Hepatocyte (in vitro differentiated cells): ENCODE measurements around the gene HHAT. TPM values are rescaled to one million over a fixed set of nuclear protein-coding genes. Genes with fewer than 3 reads are reported as not detected.

Source experiments
- DNase-seq: peaks from one replicate; pipeline ENCODE4 v3.0.0-alpha.2; 2016; ENCODE audit warnings: low spot score
- H2AFZ ChIP-seq: fragments of 200-600 bp; sonication (generic); 2 replicates; pipeline ENCODE4 v1.6.0; 2016; ENCODE audit warnings: antibody characterized with exemption, mild to moderate bottlenecking
- H3K27ac ChIP-seq: fragments of 200-600 bp; sonication (generic); 2 replicates; pipeline ENCODE4 v1.5.1; 2016; ENCODE audit warnings: mild to moderate bottlenecking
- H3K27me3 ChIP-seq: fragments of 200-600 bp; sonication (generic); 2 replicates; pipeline ENCODE4 v1.6.1; 2016
- H3K36me3 ChIP-seq: fragments of 200-600 bp; sonication (generic); replicated peaks from 2 replicates; pipeline ENCODE4 v1.5.1; 2016; ENCODE audit warnings: low read depth; ENCODE audit not compliant: insufficient read depth
- H3K4me1 ChIP-seq: fragments of 200-600 bp; sonication (generic); 2 replicates; pipeline ENCODE4 v1.5.1; 2016; ENCODE audit warnings: mild to moderate bottlenecking, moderate library complexity; ENCODE audit not compliant: insufficient read depth
- H3K4me2 ChIP-seq: fragments of 200-600 bp; sonication (generic); 2 replicates; pipeline ENCODE4 v1.6.0; 2016
- H3K4me3 ChIP-seq: fragments of 200-600 bp; sonication (generic); 2 replicates; pipeline ENCODE4 v1.5.1; 2016; ENCODE audit warnings: mild to moderate bottlenecking
- H3K79me2 ChIP-seq: fragments of 200-600 bp; sonication (generic); 2 replicates; pipeline ENCODE4 v1.6.0; 2017; ENCODE audit warnings: mild to moderate bottlenecking
- H3K9me2 ChIP-seq: fragments of 200-600 bp; sonication (generic); replicated peaks from 2 replicates; pipeline ENCODE4 v1.6.0; 2017; ENCODE audit warnings: mild to moderate bottlenecking; ENCODE audit not compliant: insufficient read depth
- H3K9me3 ChIP-seq: fragments of 200-600 bp; sonication (generic); 2 replicates; pipeline ENCODE4 v1.5.1; 2016; ENCODE audit warnings: low read depth, mild to moderate bottlenecking
- H4K20me1 ChIP-seq: fragments of 200-600 bp; sonication (generic); 2 replicates; pipeline ENCODE4 v1.6.0; 2016; ENCODE audit warnings: mild to moderate bottlenecking; ENCODE audit not compliant: insufficient read depth, poor library complexity, severe bottlenecking
- EZH2 ChIP-seq: fragments of 200-600 bp; sonication (generic); IDR thresholded peaks from 2 replicates; pipeline ENCODE4 v1.6.1; 2016; ENCODE audit warnings: antibody characterized with exemption, mild to moderate bottlenecking, borderline replicate concordance
- EZH2phosphoT487 ChIP-seq: fragments of 200-600 bp; sonication (generic); IDR thresholded peaks from one replicate; pipeline ENCODE4 v1.6.1; 2018; ENCODE audit warnings: antibody characterized with exemption, mild to moderate bottlenecking, low read depth, moderate library complexity; ENCODE audit not compliant: unreplicated experiment, severe bottlenecking
- WGBS: methylation state at CpG from one replicate; pipeline ENCODE4 v1.1.6; 2016; ENCODE audit warnings: low lambda C conversion rate; ENCODE audit errors: missing lambda C conversion rate; 5-methylcytosine and 5-hydroxymethylcytosine counted together
- polyA plus RNA-seq: library from polyadenylated mRNA; unstranded; fragments of >200 nt; fragmentation: Nextera tagmentation; extraction: Ambion mirVana; gene quantifications from 2 replicates; pipeline ENCODE4 v1.2.1, GENCODE V29; 2016
- total RNA-seq: library from RNA; depleted of rRNA; stranded (reverse); fragments of >200 nt; gene quantifications from 2 replicates; pipeline ENCODE4 v1.2.3, GENCODE V29; 2014
- TF ChIP-seq, protein P1 (sequence below): fragments of 200-600 bp; sonication (generic); IDR thresholded peaks from 2 replicates; pipeline ENCODE4 v1.5.1; 2016; ENCODE audit warnings: antibody characterized with exemption, mild to moderate bottlenecking; ENCODE audit not compliant: poor library complexity

The HHAT gene
- total and polyA plus RNA-seq, 2 experiments from 2014 or later = 5.3 to 6.3 TPM

DNA sequence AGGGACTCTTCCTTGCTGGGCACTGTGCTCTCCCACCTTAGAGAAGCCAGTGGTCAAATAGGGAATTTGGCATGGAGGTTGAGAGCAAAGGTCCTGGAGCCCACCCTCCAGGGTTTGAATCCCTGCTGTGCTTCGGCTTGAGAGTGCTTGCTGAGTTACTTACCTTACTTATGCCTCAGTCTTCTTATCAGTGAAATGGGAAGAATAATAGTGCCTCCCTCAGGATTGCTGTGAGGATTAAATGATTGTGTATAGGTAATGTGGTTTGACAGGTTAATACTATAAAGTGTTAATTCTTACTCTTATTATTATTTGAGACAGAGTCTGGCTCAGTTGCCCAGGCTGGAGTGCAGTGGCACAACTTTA lies 79.2 kb downstream of the HHAT start:
- no peak for TF ChIP-seq EZH2
- TF ChIP-seq, protein P1, sequence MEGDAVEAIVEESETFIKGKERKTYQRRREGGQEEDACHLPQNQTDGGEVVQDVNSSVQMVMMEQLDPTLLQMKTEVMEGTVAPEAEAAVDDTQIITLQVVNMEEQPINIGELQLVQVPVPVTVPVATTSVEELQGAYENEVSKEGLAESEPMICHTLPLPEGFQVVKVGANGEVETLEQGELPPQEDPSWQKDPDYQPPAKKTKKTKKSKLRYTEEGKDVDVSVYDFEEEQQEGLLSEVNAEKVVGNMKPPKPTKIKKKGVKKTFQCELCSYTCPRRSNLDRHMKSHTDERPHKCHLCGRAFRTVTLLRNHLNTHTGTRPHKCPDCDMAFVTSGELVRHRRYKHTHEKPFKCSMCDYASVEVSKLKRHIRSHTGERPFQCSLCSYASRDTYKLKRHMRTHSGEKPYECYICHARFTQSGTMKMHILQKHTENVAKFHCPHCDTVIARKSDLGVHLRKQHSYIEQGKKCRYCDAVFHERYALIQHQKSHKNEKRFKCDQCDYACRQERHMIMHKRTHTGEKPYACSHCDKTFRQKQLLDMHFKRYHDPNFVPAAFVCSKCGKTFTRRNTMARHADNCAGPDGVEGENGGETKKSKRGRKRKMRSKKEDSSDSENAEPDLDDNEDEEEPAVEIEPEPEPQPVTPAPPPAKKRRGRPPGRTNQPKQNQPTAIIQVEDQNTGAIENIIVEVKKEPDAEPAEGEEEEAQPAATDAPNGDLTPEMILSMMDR = no peak
- TF ChIP-seq EZH2phosphoT487 = no peak
- H4K20me1 ChIP-seq = no peaks in the 10 kb centered on the region
- no peak overlapping the region for H3K4me2 ChIP-seq
- no peaks in the 10 kb centered on the region for H3K79me2 ChIP-seq
- H3K4me1 ChIP-seq = no peaks in the 10 kb centered on the region
- H3K9me2 ChIP-seq = no peaks in the 10 kb centered on the region
- H3K27me3 ChIP-seq = no peaks in the 10 kb centered on the region
- no peak overlapping the region for H3K4me3 ChIP-seq
- no peak overlapping the region for H2AFZ ChIP-seq
- 89% methylated on average over 1 of the region's 1 CpG for WGBS
- H3K9me3 ChIP-seq = no peaks in the 10 kb centered on the region
- H3K36me3 ChIP-seq = no peaks in the 10 kb centered on the region
- no peak overlapping the region for H3K27ac ChIP-seq
- no peak for DNase-seq

DNA sequence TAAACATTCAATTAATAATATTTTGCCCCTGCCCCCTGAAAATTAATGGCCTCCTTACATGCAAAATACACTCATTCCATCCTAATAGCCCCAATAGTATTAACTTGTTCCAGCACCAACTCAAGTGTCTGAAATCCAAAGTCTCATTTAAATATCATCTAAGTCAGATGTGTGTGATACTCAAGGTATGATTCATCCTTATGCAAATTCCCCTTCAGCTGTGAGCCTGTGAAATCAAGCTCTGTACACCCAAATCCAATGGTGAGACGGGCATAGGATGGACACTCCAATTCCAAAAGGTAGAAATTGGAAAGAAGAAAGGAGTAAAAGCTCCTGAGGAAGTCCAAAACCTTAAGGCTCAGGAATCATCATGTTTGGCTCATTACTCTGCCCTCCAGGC lies 83.5 kb downstream of the HHAT start:
- Histone ChIP-seq H3K4me3 (no peak overlapping the region), H3K4me2 (no peak overlapping the region), H3K9me2 (no peaks in the 10 kb centered on the region), H3K27me3 (no peaks in the 10 kb centered on the region), H3K36me3 (no peaks in the 10 kb centered on the region), H4K20me1 (no peaks in the 10 kb centered on the region), H3K4me1 (no peaks in the 10 kb centered on the region), H3K9me3 (no peaks in the 10 kb centered on the region), H3K27ac (no peak overlapping the region), H3K79me2 (no peaks in the 10 kb centered on the region), H2AFZ (no peak overlapping the region)
- WGBS = 96% methylated on average over 1 of the region's 1 CpG
- TF ChIP-seq EZH2phosphoT487 (no peak), EZH2 (no peak)
- TF ChIP-seq, protein P1 = no peak
- no peak for DNase-seq

DNA sequence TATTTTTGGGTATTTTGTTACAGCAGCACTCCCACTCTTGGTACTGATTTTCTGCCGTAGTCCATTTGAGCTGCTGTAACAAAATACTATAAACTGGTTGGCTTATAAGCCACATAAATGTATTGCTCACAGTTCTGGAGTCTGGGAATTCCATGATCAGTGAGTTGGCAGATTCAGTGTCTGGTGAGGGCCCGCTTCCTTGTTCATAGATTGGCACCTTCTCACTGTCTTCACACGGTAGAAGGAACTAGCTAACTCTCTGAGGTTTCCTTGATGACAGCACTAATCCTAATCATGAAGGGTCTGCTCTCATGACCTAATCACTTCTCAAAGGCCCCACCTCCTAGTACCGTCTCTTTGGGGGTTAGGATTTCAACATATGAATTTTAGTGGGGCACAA lies 85.2 kb downstream of the HHAT start:
- H3K27ac ChIP-seq = no peak overlapping the region
- H4K20me1 ChIP-seq = no peaks in the 10 kb centered on the region
- H2AFZ ChIP-seq = no peak overlapping the region
- no peak overlapping the region for H3K4me2 ChIP-seq
- TF ChIP-seq EZH2 = no peak
- no peak for TF ChIP-seq EZH2phosphoT487
- TF ChIP-seq, protein P1 = no peak
- DNase-seq = no peak
- no peaks in the 10 kb centered on the region for H3K79me2 ChIP-seq
- no peak overlapping the region for H3K4me3 ChIP-seq
- H3K9me2 ChIP-seq = no peaks in the 10 kb centered on the region
- no peaks in the 10 kb centered on the region for H3K36me3 ChIP-seq
- no peaks in the 10 kb centered on the region for H3K27me3 ChIP-seq
- no peaks in the 10 kb centered on the region for H3K9me3 ChIP-seq
- 88% methylated on average over 4 of the region's 4 CpGs for WGBS
- H3K4me1 ChIP-seq = no peaks in the 10 kb centered on the region

DNA sequence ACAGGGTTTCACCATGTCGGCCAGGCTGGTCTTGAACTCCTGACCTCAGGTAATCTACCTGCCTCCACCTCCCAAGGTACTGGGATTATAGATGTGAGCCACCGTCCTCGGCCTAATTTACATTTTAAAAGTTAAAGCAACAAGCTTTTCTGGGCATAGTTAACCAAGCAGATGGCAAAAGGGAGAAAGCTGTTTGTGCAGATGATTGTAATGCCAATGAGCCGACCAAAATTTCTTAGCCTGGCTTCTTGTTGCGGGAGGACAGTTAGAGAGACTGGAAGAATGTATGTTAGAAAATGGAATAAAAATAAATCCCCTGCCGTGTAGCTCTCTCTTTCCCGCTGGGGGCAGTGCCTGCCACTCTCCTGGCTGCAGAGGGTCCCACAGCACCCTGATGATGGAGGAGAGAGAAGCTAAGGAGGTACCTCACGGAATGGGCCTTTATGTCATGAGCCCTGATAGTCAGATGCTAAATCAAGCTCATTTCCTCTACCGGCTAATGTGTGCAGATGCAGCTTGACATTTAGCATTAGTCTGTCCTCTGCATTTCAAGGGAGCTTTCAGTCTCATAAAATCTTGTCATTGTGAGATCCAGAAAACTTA lies 87.2 kb downstream of the HHAT start:
- no peak for DNase-seq
- no peaks in the 10 kb centered on the region for H3K79me2 ChIP-seq
- 68% methylated on average over 9 of the region's 9 CpGs for WGBS

More for the DNA sequence above, 87.2 kb downstream of the HHAT start:
- H3K36me3 ChIP-seq = no peaks in the 10 kb centered on the region
- H3K4me1 ChIP-seq = no peaks in the 10 kb centered on the region
- H4K20me1 ChIP-seq = no peaks in the 10 kb centered on the region
- no peak overlapping the region for H3K27ac ChIP-seq
- no peaks in the 10 kb centered on the region for H3K9me2 ChIP-seq
- H3K27me3 ChIP-seq = no peaks in the 10 kb centered on the region
- H3K4me3 ChIP-seq = no peak overlapping the region
- H3K4me2 ChIP-seq = no peak overlapping the region
- H2AFZ ChIP-seq = no peak overlapping the region
- H3K9me3 ChIP-seq = no peaks in the 10 kb centered on the region
- TF ChIP-seq EZH2phosphoT487 (no peak), EZH2 (no peak)
- TF ChIP-seq, protein P1 = no peak
